Caco-2 (cell line): ENCODE data around the gene SHCBP1. TPM values are rescaled to one million over a fixed set of nuclear protein-coding genes. Genes with fewer than 3 reads are reported as not detected.

Experiments used
- BruUV-seq: library from RNA; stranded (reverse); fragments of 400-500 nt; replicated peaks from 2 replicates; lab custom pipeline; 2021; lab: Mats Ljungman, UMichigan
- CTCF ChIA-PET: fragments of 300-600 bp; sonication (Branson Sonifier 250); formaldehyde crosslinking; loops from one replicate; lab custom pipeline; 2022; ENCODE audit warnings: antibody characterized with exemption; lab: Charles Lee
- POLR2A ChIA-PET: fragments of 300-600 bp; sonication (Branson Sonifier 250); formaldehyde crosslinking; loops from one replicate; lab custom pipeline; 2022; ENCODE audit warnings: antibody characterized with exemption; lab: Charles Lee
- DNase-seq, 2 experiments: peaks; one replicate each; pipeline versions ENCODE4 v3.0.0 to v3.0.0-alpha.2; 2020 to 2022
- H3K27me3 ChIP-seq: replicated peaks from 2 replicates; pipeline ENCODE4 v1.6.0; 2011; ENCODE audit warnings: low read length; ENCODE audit not compliant: control insufficient read depth, insufficient read depth
- H3K36me3 ChIP-seq: 2 replicates; pipeline ENCODE4 v1.5.1; 2011; ENCODE audit warnings: low read length; ENCODE audit not compliant: control insufficient read depth, insufficient read depth
- H3K4me1 ChIP-seq: fragments of 250-450 bp; sonication (Bioruptor Pico); 2 replicates; pipeline ENCODE4 v1.5.1; 2020; ENCODE audit warnings: mild to moderate bottlenecking
- H3K4me3 ChIP-seq: 2 replicates; pipeline ENCODE4 v1.5.1; 2011; ENCODE audit warnings: low read depth, mild to moderate bottlenecking, control low read depth, low read length
- H3K9me3 ChIP-seq: fragments of 250-450 bp; sonication (Bioruptor Pico); 2 replicates; pipeline ENCODE4 v1.5.1; 2020; ENCODE audit warnings: mild to moderate bottlenecking, moderate library complexity
- H3K27ac Mint-ChIP-seq: one replicate; pipeline ENCODE4 v1.8.0; 2022; ENCODE audit warnings: mixed read lengths; ENCODE audit not compliant: unreplicated experiment
- H3K27me3 Mint-ChIP-seq: one replicate; pipeline ENCODE4 v1.8.0; 2022; ENCODE audit warnings: mixed read lengths; ENCODE audit not compliant: insufficient read depth, unreplicated experiment
- H3K36me3 Mint-ChIP-seq: one replicate; pipeline ENCODE4 v1.8.0; 2022; ENCODE audit warnings: mild to moderate bottlenecking, mixed read lengths; ENCODE audit not compliant: insufficient read depth, unreplicated experiment
- H3K4me1 Mint-ChIP-seq: one replicate; pipeline ENCODE4 v1.8.0; 2022; ENCODE audit warnings: low read depth, mixed read lengths; ENCODE audit not compliant: unreplicated experiment
- H3K4me3 Mint-ChIP-seq: one replicate; pipeline ENCODE4 v1.8.0; 2022; ENCODE audit warnings: mild to moderate bottlenecking, moderate library complexity, mixed read lengths; ENCODE audit not compliant: unreplicated experiment
- H3K9me3 Mint-ChIP-seq: one replicate; pipeline ENCODE4 v1.8.0; 2022; ENCODE audit warnings: mixed read lengths; ENCODE audit not compliant: unreplicated experiment
- intact Hi-C: fragments of 100-400 bp; cut with micrococcal nuclease; formaldehyde crosslinking; loops from one replicate; pipeline ENCODE4 v1.10.0; 2022; ENCODE audit not compliant: unreplicated experiment
- total RNA-seq: library from RNA; stranded (reverse); gene quantifications from 2 replicates; pipeline ENCODE4 v1.2.3, GENCODE V29; 2022
- TF ChIP-seq, protein P1 (sequence below), 2 experiments: fragments of 200-600 bp in 1 of 2; IDR thresholded peaks; 1 replicate in 1 of 2; 2 replicates in 1 of 2; pipeline versions ENCODE4 v1.5.1 to v1.8.0; 2011 to 2022; ENCODE audit warnings: antibody characterized with exemption in 1 of 2, control low read depth in 1 of 2, inconsistent platforms in 1 of 2, low read depth in 1 of 2, low read length in 1 of 2, mild to moderate bottlenecking in 1 of 2, moderate library complexity in 1 of 2; ENCODE audit not compliant: insufficient read depth in 1 of 2, severe bottlenecking in 1 of 2, unreplicated experiment in 1 of 2

The SHCBP1 gene
- total RNA-seq, 1 experiment from 2014 or later = 23.3 TPM

DNA sequence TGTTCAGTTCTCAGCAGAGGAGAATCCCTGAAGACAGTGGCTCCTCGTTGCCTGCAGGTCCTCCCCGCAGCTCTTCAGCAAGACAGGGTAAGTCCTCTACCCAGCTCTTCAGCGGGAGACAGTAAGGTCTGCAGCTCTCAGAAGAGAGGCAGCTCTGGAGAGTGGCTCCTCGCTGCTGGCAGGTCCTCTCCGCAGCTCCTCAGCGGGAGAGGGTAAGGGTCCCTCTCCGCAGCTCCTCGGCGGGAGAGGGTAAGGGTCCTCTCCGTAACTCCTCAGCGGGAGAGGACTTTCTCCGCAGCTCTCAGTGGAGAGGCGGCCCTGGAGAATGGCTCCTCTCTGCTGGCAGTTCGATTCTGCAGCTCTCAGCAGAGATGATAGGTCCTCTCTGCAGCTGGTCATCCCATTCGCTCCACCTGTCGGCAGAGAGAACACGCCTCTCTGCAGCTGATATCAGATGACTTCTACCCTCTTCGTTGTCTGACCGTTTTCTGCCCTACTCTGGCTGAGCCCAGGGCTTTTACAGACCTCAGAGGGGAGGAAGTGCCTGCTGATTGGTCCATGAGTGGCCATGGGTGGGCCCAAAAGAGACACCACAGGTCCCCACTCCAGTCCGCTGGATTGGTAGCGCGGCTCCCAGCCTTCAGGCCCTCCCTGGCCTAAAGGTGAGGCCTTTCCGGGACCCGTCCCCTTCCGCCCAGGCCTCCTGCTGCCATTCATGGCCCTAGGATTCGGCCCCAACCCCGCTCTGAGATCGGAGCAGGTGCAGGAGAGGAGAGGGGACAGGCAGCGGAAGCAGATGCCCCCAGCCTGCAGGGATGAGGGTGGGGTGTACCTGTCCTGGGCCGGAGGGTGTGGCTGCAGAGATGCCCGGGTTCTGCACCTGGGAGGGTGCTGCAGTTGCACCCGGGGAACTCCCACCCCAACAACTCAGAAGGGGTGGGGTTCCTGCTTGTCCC, 11.9 kb upstream of the SHCBP1 start:
- no peaks in the 10 kb centered on the region for H3K9me3 Mint-ChIP-seq
- no peaks in the 10 kb centered on the region for H3K27me3 Mint-ChIP-seq
- H3K9me3 ChIP-seq = no peaks in the 10 kb centered on the region
- TSS peak; percentile 38 for BruUV-seq
- TF ChIP-seq, protein P1, sequence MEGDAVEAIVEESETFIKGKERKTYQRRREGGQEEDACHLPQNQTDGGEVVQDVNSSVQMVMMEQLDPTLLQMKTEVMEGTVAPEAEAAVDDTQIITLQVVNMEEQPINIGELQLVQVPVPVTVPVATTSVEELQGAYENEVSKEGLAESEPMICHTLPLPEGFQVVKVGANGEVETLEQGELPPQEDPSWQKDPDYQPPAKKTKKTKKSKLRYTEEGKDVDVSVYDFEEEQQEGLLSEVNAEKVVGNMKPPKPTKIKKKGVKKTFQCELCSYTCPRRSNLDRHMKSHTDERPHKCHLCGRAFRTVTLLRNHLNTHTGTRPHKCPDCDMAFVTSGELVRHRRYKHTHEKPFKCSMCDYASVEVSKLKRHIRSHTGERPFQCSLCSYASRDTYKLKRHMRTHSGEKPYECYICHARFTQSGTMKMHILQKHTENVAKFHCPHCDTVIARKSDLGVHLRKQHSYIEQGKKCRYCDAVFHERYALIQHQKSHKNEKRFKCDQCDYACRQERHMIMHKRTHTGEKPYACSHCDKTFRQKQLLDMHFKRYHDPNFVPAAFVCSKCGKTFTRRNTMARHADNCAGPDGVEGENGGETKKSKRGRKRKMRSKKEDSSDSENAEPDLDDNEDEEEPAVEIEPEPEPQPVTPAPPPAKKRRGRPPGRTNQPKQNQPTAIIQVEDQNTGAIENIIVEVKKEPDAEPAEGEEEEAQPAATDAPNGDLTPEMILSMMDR (IDR thresholded peaks at IDR 0.05; ENCODE audit: insufficient read depth in 1 of 2, low read depth in 1 of 2, low read length in 1 of 2, severe bottlenecking in 1 of 2, unreplicated experiment in 1 of 2) = no peak
- ChIA-PET POLR2A (interaction anchor here (0.6 to 0.9 kb wide), 2 partner anchors 12 to 57 kb away, joined by 3 to 5 read pairs; partner anchors contain the start of genes ORC6 and SHCBP1), CTCF (interaction anchor here (1.0 kb wide), 1 partner anchor 41 kb away, joined by 4 read pairs; no protein-coding TSS in a partner anchor)
- no peaks in the 10 kb centered on the region for H3K36me3 Mint-ChIP-seq
- no peak overlapping the region for H3K27ac Mint-ChIP-seq
- no peaks in the 10 kb centered on the region for H3K36me3 ChIP-seq
- H3K4me3 ChIP-seq = peak overlapping the region; percentile 27
- H3K4me1 Mint-ChIP-seq = no peaks in the 10 kb centered on the region
- DNase-seq = peak; percentile 60 to 61
- H3K27me3 ChIP-seq = no peaks in the 10 kb centered on the region
- H3K4me1 ChIP-seq = peaks cover 6% of the 10 kb centered on the region; the same call in 1 of the 2 replicates
- intact Hi-C loops = loop anchor here (5.0 kb wide), 1 partner anchor 174 kb away; no protein-coding TSS in a partner anchor
- H3K4me3 Mint-ChIP-seq = peak overlapping the region; percentile 71

DNA sequence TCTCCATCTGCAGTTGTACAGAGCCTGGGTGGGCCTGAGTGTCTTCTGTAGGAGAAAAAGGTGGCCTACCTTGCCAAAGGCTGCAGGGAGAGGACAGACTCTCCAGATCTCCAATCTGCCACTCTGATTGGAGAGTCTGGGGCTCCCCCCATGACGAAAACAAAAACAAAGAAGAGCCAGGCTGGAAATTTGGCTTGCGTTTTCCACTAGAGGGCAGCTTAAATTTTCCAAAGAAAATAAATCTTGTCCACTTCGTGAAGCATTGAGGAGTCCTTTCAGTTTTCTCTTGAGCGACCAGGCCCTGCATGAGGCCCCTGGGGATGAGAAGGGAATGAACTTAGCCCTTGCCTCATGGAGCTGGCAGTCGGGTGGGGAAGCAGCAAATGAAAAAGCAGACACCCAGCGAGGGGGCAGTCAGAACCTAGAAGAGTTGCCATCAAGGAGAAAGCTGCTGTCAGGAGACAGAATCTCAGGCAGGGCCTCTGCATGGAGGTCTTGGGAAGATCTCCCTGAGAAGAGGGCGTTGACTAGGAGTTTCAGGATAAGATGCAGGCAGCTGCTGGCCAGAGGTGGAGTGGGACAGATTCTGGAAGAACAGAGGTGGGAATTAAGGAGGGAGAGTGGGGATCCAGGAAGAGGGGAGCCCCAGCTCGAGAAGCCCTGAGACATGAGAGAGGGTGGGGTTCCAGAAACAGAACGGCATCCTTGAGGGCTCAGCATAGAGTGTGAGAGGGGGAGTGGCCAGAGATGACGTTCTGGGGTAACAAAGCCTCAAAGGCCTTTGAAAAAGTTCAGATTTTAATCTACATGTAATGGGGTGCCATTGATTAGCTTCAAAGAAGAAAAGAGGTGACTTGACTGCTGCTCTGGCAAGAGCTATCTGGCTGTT, 8.4 kb upstream of the SHCBP1 start:
- no peaks in the 10 kb centered on the region for H3K36me3 ChIP-seq
- no peaks in the 10 kb centered on the region for H3K9me3 ChIP-seq
- peaks cover 6% of the 10 kb centered on the region; the same call in 1 of the 2 replicates for H3K4me1 ChIP-seq
- no peaks in the 10 kb centered on the region for H3K36me3 Mint-ChIP-seq
- POLR2A ChIA-PET = no interaction called here
- H3K27me3 Mint-ChIP-seq = no peaks in the 10 kb centered on the region
- H3K4me3 ChIP-seq = no peak overlapping the region
- H3K9me3 Mint-ChIP-seq = no peaks in the 10 kb centered on the region
- TF ChIP-seq, protein P1 (IDR thresholded peaks at IDR 0.05; ENCODE audit: insufficient read depth in 1 of 2, low read depth in 1 of 2, low read length in 1 of 2, severe bottlenecking in 1 of 2, unreplicated experiment in 1 of 2) = peak; percentile 33 to 50
- intact Hi-C loops = loop anchor here (2.0 to 5.0 kb wide), 2 partner anchors 59 to 178 kb away; partner anchors contain the start of genes ORC6 and VPS35
- CTCF ChIA-PET = no interaction called here
- no TSS peak for BruUV-seq
- no peaks in the 10 kb centered on the region for H3K4me1 Mint-ChIP-seq
- H3K27me3 ChIP-seq = no peaks in the 10 kb centered on the region
- H3K4me3 Mint-ChIP-seq = no peak overlapping the region
- DNase-seq = peak in 1 of 2 experiments; percentile 26
- no peak overlapping the region for H3K27ac Mint-ChIP-seq
